ENCODE data around the gene LSS.
"Not testable (repeated sequence)": the region's sequence is repeated elsewhere in the genome, so short reads cannot be mapped to it uniquely, and the experiment has no call there.

LSS gene

GRCh38 chr21:46202592-46203202 is 25.9 kb downstream of the LSS start:
- DNase-seq, result no peak

DNA sequence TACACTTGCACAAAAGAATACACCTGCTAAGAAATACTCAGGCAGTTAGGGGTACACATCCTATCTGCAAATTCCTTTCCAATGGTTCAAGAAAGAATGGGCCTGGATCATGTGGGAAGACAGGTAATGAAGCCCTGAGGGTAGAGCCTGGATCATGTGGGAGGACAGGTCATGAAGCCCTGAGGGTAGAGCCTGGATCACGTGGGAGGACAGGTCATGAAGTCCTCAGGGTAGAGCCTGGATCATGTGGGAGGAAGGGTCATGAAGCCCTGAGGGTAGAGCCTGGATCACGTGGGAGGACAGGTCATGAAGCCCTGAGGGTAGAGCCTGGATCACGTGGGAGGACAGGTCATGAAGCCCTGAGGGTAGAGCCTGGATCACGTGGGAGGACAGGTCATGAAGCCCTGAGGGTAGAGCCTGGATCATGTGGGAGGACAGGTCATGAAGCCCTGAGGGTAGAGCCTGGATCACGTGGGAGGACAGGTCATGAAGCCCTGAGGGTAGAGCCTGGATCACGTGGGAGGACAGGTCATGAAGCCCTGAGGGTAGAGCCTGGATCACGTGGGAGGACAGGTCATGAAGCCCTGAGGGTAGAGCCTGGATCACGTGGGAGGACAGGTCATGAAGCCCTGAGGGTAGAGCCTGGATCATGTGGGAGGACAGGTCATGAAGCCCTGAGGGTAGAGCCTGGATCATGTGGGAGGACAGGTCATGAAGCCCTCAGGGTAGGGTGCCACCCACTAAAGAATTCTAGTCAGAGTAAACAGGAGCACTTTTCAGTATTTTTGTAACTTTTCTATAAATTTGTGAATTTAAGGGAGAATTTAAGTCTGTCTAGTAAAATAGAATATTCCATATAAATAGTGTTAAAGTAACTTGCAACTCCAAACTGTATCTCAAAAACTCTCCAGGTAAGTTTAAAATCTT is 27.4 kb downstream of the LSS start:
- not testable (repeated sequence) for DNase-seq

GRCh38 chr21:46199436-46200373 is 28.9 kb downstream of the LSS start:
- DNase-seq, result no peak

DNA sequence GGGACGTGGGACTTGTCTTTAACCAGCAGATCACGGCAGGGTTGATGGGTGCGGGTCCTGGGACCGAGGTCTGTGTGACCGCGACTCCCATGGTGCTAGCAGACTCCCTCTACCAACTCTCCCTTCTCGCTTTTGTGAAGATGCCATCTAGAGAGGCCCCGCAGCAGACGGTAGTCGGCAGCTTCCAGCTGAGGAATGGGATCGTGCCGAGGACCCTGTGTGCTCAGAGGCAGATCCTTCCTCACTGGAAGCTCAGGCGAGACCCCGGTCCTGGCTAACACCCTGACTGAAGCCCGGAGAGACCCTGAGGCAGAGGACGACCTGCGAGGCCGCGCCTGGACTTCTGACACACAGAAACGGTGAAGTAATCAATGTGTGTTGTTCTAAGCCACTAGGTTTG is 31.8 kb downstream of the LSS start:
- no peak for DNase-seq

- DNase-seq, result no peak
Observed at GRCh38 chr21:46195595-46196195, 32.9 kb downstream of the LSS start.

GRCh38 chr21:46194374-46195334 is 33.9 kb downstream of the LSS start:
- no peak for DNase-seq

- DNase-seq, result no peak
Observed at GRCh38 chr21:46193829-46194373, 34.7 kb downstream of the LSS start.

- DNase-seq, result no peak
Observed at GRCh38 chr21:46191686-46192575, 36.6 kb downstream of the LSS start.

DNA sequence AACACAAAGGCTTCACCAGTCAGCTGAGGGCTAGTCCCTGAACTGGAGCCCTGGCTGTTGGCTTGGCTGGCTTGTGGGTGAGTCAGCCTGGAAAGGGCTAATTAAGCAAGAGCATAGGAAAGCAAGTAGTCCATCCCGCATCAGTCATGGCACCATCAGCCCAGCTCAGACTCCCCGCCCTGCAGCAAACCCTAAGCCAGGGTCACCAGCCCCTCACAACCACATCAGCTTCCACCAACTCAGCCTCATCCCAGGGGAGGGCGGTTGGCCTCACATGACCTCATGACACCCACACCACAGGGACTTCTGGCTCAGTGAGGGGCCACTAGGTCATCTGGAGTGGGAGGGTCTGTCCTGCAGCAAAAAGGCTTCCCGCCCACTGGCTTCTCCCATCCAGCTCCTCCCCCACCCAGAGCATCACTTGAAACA is 37.3 kb downstream of the LSS start:
- DNase-seq, result no peak

DNA sequence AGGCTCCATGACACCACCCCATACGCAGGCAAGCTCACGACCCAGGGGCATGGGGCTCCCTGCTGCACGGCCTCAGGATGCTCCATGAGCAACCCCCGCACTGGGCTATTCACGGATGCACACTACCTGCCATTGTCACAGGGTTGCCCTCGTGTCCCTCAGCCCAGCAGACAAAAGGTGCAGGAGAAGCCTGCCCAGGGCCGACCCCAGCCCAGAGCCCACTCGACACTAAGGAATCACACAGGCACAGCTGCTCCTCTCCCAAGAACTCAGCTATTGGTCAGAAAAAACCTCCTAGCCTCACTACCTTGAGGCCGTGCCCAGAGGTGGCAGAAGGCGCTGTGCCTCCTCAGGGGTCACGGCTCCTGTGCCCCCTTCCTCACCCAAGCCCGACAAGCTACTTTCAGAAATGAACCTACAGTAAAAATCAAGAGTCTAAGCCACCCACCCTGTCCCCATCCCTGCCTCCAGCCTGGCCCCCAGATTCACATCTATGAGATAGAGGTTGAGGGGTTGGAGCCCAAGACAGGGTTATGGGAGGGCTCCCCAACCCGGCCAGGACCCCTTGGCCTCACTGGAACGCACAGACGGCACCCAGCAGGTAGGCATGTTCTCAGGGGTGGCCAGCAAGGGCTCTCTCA is 38.0 kb downstream of the LSS start:
- no peak for DNase-seq

DNA sequence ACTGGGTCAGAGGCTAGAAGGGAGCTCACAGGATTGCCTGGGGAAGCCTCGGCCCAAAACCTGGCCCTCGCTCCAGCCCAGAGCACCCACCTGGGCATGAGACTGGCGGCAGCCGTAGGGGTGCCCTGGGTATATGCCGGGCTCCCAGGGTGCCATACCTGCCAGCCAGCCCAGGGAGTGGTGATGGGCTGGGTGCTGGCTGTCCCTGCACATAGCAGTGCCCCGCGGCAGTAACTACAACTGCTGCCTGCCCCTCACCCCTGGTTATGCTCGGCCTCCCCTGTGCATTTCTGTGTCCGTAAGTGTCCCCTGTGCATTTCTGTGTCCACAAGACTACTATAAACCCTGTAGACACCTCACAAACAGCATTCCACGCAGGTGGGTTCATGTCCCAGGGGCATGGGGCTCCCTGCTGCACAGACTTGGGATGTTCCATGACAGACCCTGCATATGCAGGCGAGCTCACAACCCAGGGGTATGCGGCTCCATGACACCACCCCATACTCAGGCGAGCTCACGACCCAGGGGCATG is 38.5 kb downstream of the LSS start:
- no peak for DNase-seq

GRCh38 chr21:46189213-46189958 is 39.2 kb downstream of the LSS start:
- DNase-seq, result no peak

GRCh38 chr21:46188226-46189212 is 40.1 kb downstream of the LSS start:
- DNase-seq, result no peak

DNA sequence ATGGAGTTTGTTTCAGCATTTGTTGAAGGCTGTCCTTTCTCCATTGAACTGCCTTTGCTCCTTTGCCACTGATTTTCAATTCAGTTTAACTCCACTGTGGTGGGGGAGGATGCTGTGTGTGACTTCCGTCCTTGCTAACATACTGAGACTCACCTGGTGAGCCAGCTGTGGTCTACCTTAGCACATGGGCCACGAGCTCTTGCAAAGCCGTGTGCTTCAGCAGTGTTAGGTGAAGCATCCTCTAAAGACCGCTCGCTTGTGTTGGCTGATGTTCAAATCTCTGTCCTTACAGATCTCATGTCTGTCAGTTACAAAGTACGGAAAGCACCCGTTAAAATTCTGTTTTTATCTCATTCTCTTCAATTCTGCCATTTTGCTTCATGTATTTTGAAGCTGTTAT is 40.8 kb downstream of the LSS start:
- no peak for DNase-seq

DNA sequence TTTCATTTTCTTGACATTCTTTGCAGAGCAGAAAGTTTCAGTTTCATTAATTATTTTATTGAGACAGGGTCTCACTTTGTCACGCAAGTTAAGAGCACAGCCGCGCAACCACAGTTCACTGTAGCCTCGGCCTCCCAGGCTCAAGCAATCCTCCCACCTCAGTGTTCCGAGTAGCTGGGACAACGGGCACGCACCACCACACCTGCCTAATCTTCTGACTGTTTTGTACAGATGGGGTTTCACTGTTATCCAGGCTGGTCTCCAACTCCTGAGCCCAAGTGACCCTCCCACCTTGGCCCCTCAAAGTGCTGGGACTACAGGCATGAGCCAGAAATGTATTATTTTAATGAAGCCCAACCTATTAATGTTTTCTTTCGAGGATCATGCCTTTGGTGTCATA is 41.3 kb downstream of the LSS start:
- no peak for DNase-seq

DNA sequence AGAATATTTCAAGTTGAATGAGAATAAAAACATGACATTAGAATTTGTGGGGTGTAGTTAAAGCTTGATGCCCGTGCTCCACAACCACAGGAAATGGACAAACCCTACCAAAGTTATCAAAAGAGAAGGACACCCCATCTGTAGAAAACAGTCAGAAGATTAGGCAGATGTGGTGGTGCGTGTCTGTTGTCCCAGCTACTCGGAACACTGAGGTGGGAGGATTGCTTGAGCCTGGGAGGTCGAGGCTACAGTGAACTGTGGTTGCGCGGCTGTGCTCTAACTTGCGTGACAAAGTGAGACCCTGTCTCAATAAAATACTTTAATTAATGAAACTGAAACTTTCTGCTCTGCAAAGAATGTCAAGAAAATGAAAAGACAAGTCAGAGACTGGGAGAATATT is 42.9 kb downstream of the LSS start:
- DNase-seq, result no peak
